HG02763 (cell line): ENCODE data around the gene PRICKLE3.
A peak's percentile ranks its signal among the peaks of the same experiment; 100 is the strongest.
"Not testable (repeated sequence)": the region's sequence is repeated elsewhere in the genome, so short reads cannot be mapped to it uniquely, and the experiment has no call there.

Source experiments
- ATAC-seq: cut with Tn5 transposase; IDR thresholded peaks from one replicate; pipeline ENCODE4 v1.9.1; 2021; ENCODE audit warnings: mild to moderate bottlenecking, moderate library complexity; ENCODE audit not compliant: unreplicated experiment

Gene PRICKLE3

DNA sequence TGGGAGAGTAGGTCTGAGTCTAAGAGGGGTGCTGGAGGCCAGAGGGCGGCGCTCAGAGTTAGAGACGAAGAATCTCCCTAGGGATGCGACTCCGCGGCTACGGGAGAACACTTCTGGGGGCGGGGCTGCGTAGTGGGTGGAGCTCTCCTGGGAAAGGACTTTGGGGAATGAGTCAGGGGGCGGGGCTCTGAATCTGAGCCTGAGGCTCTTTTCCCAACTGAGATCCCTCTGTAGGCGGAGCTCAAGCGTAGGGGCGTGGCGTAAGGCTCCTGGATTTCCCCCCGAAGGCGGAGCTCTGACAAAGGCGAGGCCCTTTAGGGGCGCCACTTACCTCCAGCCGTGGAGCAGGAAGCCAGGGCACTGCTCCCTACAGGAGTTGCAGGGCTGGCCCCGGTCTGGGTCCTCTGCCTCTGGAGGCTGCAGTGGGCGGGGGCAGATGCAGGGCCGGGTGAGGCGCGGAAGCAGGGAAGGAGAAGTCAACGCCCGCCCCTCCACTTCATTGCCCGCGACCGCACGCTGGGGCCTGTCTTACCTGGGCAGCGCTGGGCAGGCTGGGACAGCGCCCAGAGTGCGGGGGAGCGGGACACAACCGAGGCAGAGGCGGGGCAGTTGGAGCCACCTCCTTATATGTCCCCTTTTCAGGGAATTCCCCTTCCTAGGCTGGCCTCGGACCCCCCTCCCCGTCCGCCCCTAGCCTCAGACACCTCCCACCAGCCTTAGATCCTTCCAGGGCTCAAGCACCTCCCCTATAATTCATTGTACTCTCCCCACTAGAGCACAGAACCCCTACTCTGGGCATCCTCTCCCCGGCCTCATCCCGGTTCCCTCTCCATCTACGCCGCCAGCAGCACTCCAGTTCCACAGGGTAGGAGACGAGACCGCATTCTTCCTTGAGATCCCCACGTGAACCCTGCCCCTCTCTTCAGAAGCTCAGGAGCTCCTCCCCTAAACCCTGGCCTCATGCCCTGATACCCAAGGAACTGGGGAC is 1.6 kb downstream of the PRICKLE3 start:
- ATAC-seq, result peak; percentile 35

DNA sequence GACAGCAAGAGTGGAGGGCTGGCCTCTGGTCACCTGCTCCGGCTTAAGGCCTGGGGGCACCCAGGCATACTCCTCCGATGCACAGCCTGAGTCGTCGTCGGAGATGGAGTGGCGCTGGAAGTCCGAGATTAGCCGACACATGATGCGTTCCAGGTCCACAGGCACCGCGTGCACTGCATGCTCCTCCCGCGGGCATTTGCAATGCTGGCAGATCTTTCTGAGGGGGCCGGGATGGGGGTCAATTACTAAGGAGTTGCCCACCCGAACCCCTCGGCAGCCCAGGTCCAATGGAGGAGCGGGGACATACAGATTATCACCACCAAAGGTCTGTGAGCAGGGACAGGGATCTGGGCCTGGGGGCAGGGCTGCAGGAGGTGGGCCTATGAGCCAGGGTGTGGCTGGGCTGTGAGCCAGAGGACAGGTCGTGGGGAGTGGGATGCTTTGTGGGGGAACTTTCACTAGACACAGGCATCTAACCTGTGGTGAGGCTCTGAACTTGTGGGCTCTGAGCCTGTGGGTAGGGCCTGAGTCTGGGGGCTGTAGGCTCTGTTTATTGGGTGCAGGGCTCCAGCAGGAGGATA is 2.4 kb downstream of the PRICKLE3 start:
- no peak for ATAC-seq

- no peak for ATAC-seq
Measured at GRCh38 chrX:49179358-49179757, 6.8 kb downstream of the PRICKLE3 start.

DNA sequence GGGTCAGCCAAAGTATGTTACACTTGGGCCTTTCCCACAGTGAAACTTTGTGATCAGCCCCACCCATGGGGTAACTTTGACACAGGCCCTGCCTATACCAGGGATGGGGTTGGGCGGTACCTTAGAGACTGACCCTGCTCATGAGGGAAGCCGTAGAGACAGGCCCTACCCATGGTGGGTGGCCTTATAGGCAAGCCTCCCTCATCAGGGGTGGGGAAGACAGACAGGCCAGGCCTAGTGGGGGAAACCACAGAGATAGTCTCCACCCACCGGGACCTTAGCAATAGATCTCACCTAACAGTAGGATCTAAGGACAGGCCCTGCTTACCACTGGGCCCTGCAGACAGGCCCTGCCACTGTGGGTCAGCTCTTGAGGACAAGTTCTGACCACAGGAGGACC is 7.6 kb downstream of the PRICKLE3 start:
- no peak for ATAC-seq

- no peak for ATAC-seq
Measured at GRCh38 chrX:49177873-49178480, 8.2 kb downstream of the PRICKLE3 start.

DNA sequence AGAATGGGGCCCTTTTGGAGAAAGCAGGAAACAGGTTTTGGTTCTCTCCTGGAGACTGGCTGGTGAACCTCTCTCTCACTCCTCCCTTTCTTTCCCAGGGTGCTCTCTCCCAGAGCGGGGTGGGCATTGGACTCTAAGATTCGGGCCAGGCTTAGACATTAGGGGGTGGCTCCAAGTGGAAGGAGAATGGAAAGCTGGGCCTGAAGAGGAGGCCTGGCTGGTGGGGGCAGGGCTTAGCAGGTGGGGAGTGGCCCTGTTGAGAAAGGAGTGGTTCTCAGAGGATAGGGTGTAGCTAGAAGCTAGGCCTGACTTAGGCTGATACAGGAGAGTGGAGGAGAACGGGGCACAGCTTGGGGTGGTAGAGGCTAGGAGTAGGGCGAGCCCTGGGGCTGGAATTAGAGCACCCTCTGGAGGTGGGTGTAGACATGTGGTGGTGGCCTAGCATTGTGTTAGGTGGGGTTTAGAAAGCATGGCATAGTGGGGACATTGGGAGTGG is 8.8 kb downstream of the PRICKLE3 start:
- ATAC-seq, result no peak

GRCh38 chrX:49176421-49177326 is 9.5 kb downstream of the PRICKLE3 start:
- no peak for ATAC-seq

DNA sequence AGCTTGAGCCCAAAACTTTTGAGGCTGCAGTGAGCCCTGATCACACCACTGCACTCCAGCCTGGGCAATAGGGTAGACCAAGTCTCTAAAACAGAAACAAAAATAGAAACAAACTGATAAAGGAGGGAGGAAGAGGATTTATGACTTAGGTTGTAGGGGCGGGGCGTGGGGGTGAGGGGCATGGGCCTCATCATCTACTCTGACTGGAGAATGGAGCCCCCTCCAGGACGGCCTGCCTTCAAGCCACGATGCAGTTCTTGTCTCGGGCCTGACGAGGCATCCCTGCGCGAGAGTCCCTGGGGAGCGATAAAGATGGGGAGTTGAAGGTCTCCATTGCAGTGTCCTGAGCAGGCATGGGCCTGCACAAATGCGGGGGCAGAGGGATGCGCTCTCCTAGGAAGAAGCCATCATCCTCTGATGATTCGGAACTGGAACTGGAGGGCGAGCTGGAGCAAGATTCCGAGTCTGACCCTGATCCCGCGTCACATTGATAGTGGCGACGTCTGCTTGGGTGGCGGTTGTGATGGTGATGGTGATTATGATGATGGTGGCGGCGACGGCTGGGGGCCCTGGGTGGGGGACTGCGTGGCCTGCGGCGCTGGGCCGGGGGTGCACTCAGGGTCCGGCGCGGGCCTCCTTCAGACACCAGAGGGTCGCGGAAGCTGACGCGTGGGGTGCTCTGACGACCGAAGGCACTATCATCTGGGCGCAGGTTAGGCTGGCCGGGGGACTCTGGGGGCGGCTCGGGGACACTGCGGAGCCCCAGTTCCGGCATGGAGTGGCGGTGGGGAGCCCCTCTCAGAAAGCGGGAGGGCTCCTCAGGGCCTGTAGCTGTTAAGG is 10.5 kb downstream of the PRICKLE3 start:
- no peak for ATAC-seq

DNA sequence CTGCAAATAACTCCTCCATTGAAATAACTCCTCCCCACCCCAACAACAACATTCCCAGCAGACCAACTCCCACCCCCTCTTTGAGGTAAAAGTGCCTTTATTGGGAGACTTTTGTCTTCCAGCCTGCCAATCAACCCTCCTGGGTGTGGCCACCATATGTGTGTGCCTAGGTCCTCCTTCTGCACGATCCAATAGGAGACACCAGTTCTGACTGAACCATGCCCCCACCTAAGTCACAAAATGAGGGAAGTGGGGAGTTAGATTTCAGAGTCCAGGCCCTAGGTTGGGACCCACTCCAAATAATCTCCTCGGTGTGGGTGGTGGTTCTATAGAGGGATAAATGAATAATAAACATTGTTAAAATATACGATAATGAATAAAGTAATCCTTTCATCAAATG is 11.4 kb downstream of the PRICKLE3 start:
- no peak for ATAC-seq

DNA sequence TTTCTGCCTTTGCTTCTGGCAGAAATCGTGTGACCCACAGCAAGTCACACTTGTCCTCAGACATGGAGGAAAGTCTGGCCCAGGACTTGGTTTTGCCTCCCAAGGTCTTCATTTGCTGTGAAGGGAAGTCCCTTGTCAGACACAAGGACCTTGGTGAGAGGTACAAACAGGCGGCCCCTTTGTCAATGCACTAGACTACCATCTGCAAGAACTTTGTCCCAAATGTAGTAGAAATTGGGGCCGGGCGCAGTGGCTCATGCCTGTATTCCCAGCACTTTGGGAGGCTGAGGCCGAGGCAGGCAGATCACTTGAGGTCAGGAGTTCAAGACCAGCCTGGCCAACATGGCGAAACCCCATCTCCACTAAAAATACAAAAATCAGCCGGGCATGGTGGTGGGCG is 12.6 kb downstream of the PRICKLE3 start:
- ATAC-seq, result not testable (repeated sequence)

GRCh38 chrX:49172280-49172780 is 13.8 kb downstream of the PRICKLE3 start:
- ATAC-seq, result peak; percentile 59

DNA sequence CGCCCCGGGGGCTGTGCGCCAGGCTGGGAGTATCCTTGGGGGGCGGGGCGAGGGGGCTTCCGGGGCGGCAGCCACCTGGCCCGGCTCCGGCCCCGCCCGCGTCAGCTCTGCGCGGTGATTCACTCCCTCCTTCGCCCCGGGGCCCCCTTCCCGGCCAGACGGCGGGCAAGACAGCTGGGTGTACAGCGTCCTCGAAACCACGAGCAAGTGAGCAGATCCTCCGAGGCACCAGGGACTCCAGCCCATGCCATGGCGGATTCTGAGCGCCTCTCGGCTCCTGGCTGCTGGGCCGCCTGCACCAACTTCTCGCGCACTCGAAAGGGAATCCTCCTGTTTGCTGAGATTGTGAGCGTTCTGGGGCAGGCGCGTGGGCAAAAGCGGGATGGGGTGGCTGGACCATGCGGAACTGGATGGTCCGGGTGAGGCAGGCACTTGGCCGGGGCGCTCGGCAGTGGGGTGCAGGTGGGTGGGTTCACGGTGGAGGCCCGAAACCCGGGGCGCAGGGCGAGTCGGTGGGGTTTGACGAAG is 14.4 kb downstream of the PRICKLE3 start, which contains the start of gene PLP2:
Gene PLP2, plus strand, starts transcription at position 147 of the 528 bp plus-strand sequence. Its CDS starts 103 bp downstream, at position 250.
- peak; percentile 31 for ATAC-seq

- no peak for ATAC-seq
Measured at GRCh38 chrX:49167740-49168108, 18.4 kb downstream of the PRICKLE3 start.

GRCh38 chrX:49166914-49167739 is 19.0 kb downstream of the PRICKLE3 start:
- no peak for ATAC-seq

GRCh38 chrX:49165901-49166881 is 20.0 kb downstream of the PRICKLE3 start:
- ATAC-seq, result no peak

DNA sequence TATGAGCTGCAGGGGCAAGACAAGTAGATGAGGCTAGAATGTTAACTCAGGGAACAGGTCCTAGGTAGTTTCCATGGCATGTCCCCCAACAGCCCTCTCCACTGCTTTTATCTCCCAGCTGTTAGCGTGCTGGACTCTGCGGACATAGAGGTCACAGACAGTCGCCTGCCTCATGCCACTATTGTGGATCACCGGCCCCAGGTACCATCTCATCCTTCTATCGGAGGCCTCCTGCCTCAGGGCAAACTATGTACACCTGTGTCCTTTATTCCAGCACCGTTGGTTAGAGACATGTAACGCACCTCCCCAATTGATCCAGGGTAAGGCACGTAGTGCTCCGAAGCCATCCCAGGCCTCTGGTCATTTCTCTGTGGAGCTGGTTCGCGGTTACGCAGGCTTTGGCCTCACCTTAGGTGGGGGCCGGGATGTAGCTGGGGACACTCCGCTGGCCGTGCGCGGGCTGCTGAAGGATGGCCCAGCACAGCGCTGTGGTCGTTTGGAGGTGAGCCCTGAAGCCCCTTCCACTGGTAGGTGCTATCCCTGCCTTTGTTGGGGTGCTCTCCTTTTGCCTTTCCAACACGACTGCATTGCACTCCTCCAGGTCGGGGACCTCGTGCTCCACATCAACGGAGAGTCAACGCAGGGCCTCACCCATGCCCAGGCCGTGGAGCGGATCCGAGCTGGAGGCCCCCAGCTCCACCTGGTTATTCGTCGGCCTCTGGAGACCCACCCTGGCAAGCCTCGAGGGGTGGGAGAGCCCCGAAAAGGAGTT is 21.4 kb downstream of the PRICKLE3 start:
- no peak for ATAC-seq
